ENCODE data around the gene NME7.

DNA sequence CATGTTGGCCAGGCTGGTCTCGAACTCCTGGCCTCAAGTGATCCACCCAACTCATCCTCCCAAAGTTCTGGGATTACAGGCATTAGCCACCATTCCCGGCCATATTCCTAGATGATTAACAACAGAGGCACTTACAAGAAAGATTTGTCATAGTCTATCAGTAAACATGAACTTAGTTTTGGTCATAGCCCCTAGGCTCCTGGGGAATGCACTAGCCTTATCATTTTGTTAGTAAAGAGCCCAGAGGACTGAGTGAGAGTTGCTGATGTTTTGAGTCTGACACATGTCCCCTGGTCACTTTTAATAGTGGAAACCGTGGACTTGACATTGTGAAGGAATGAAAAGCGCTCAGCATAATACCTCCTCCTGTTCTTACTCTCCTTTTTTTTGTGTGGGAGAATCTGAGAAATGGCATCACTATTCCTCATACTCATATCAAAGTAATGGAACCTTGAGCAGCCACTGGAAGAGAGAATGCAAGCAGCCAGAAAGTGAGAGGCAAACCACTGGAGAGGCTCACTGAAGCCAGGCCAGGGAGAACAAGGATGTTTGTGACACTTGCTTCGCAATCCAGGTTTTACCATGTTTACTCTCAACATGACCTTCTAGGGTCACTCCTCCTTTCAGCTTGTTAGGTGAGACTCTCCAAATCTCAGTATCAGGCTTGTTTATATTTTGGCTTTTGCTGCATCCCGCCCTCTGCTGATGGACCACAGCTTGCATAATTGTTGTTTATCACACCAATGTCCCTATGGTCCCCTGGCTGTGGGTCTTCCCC, 246.3 kb downstream of the NME7 start:
- TF ChIP-seq CTCF (conservative IDR thresholded peaks at IDR 0.05; ENCODE audit: low read length), result no peak
- TF ChIP-seq EZH2phosphoT487 (IDR thresholded peaks at IDR 0.05; ENCODE audit: borderline replicate concordance), result no peak

Measured in Loucy (cell line).